Measurements from ENCODE around the gene EMILIN2. TPM values are rescaled to one million over a fixed set of nuclear protein-coding genes. Genes with fewer than 3 reads are reported as not detected.

EMILIN2 gene
- total and polyA plus RNA-seq, 2 of the 13 experiments (the other 11 are each of a cell fraction or from before 2014, with no cell fraction given), result 7.6 to 8.2 TPM

DNA sequence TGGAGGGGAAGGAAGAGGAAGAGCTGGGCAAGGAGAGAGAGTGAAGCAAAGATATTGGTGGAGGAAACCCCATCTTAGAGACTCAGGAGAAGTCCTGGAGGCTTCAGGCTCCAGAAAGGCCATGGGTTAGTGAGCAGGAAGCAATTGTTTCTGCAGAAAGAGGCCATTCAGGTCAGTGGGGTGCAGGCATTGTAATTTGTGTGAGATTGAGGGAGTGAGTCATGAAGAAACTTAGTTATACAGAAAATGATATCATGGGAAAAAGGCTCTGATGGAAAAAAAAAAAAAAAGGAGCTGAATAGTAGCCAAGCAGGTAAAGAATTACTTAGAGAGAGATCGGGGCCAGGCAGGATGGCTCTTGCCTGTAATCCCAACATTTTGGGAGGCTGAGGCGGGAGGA lies 4.0 kb downstream of the EMILIN2 start (continued):
- no peak for TF ChIP-seq ZNF407 (CRISPR knock-in tag; IDR thresholded peaks at IDR 0.05; ENCODE audit: not compliant biosample characterization)
- no peak for TF ChIP-seq ZNF709 (CRISPR knock-in tag; IDR thresholded peaks at IDR 0.05)
- no peak for TF ChIP-seq NKX3-1 (CRISPR knock-in tag; IDR thresholded peaks at IDR 0.05)
- no peak for TF ChIP-seq NR2F6 (IDR thresholded peaks at IDR 0.05)
- no peak for TF ChIP-seq NR2F6 (CRISPR knock-in tag; IDR thresholded peaks at IDR 0.05)
- no peak for TF ChIP-seq ZNF772 (CRISPR knock-in tag; IDR thresholded peaks at IDR 0.05)
- TF ChIP-seq, protein P1, sequence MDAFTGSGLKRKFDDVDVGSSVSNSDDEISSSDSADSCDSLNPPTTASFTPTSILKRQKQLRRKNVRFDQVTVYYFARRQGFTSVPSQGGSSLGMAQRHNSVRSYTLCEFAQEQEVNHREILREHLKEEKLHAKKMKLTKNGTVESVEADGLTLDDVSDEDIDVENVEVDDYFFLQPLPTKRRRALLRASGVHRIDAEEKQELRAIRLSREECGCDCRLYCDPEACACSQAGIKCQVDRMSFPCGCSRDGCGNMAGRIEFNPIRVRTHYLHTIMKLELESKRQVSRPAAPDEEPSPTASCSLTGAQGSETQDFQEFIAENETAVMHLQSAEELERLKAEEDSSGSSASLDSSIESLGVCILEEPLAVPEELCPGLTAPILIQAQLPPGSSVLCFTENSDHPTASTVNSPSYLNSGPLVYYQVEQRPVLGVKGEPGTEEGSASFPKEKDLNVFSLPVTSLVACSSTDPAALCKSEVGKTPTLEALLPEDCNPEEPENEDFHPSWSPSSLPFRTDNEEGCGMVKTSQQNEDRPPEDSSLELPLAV (CRISPR knock-in tag; conservative IDR thresholded peaks at IDR 0.05; ENCODE audit: low read depth), result no peak
- TF ChIP-seq PLRG1 (conservative IDR thresholded peaks at IDR 0.05), result no peak
- TF ChIP-seq HHEX (CRISPR knock-in tag; IDR thresholded peaks at IDR 0.05), result no peak
- TF ChIP-seq TBX2 (CRISPR knock-in tag; IDR thresholded peaks at IDR 0.05; ENCODE audit: borderline replicate concordance), result no peak
- TF ChIP-seq YEATS2 (CRISPR knock-in tag; IDR thresholded peaks at IDR 0.05; ENCODE audit: borderline replicate concordance), result no peak

Data from HepG2 (cell line).